ENCODE measurements around the gene SKA2. TPM values are rescaled to one million over a fixed set of nuclear protein-coding genes. Genes with fewer than 3 reads are reported as not detected.
A peak's percentile ranks its signal among the peaks of the same experiment; 100 is the strongest.

Gene SKA2
- total RNA-seq, result 92.6 TPM

GRCh38 chr17:59154721-59155438 is at the start of gene SKA2:
TSS of gene SKA2 (minus strand) at chr17:59155186. CDS start at chr17:59155163, 23 bp downstream.

GRCh38 chr17:59155439-59156177 is 622 bp upstream of the SKA2 start, which contains the start of gene PRR11:
TSS of gene PRR11 (plus strand) at chr17:59155746. CDS start at chr17:59169753, 14,007 bp downstream.

GRCh38 chr17:59106463-59107305 is 48.3 kb downstream of the SKA2 start, which contains the start of gene TRIM37:
TSS of gene TRIM37 (minus strand) at chr17:59106880. CDS start at chr17:59106461, 419 bp downstream.

Small RNAs within 50 kb of the gene (small RNA-seq; reads per million reads assigned to genes)
- gene MIR301A (ENCODE audit: low replicate concordance) (9.5 reads per million, percentile 90 among the genes with 10 or more reads in this experiment), gene MIR454 (ENCODE audit: low replicate concordance) (148 reads per million, percentile 96 among the genes with 10 or more reads in this experiment), gene RNU2-58P (ENCODE audit: low replicate concordance) (1.1 reads per million, percentile 72 among the genes with 10 or more reads in this experiment)

Other genes starting within 250 kb of the SKA2 start
- 110 TPM for gene TRIM37, start 48.3 kb downstream of the SKA2 start, total RNA-seq
- gene PRR11, start 560 bp upstream of the SKA2 start, total RNA-seq, result 2.8 TPM
- 28.5 TPM for gene SMG8, start 54.8 kb upstream of the SKA2 start, total RNA-seq
- gene GDPD1, start 65.3 kb upstream of the SKA2 start, total RNA-seq, result 40.7 TPM
- gene YPEL2, start 176.5 kb upstream of the SKA2 start, total RNA-seq, result 14.1 TPM

Data from parietal lobe (tissue), 2 donors.